Fibroblast of the aortic adventitia (primary cell): Measurements from ENCODE around the gene ENO2. TPM values are rescaled to one million over a fixed set of nuclear protein-coding genes. Genes with fewer than 3 reads are reported as not detected.
A peak's percentile ranks its signal among the peaks of the same experiment; 100 is the strongest.

ENCODE experiments used
- DNase-seq: peaks from one replicate; pipeline ENCODE4 v3.0.0-alpha.2; 2010; ENCODE audit warnings: low read depth
- H3K4me3 ChIP-seq: 2 replicates; pipeline ENCODE4 v1.5.1; 2011; ENCODE audit warnings: low read depth, mild to moderate bottlenecking, control low read depth, low read length, moderate library complexity
- total RNA-seq: library from RNA; depleted of rRNA; stranded (reverse); fragments of >200 nt; gene quantifications from 2 replicates; pipeline ENCODE4 v1.2.3, GENCODE V29; 2012; ENCODE audit warnings: low replicate concordance
- TF ChIP-seq, protein P1 (sequence below): IDR thresholded peaks from 2 replicates; pipeline ENCODE4 v1.5.1; 2011; ENCODE audit warnings: mild to moderate bottlenecking, low read length, control low read depth, inconsistent platforms; ENCODE audit not compliant: insufficient read depth

The ENO2 gene
- total RNA-seq, 1 donor = 12.7 TPM

DNA sequence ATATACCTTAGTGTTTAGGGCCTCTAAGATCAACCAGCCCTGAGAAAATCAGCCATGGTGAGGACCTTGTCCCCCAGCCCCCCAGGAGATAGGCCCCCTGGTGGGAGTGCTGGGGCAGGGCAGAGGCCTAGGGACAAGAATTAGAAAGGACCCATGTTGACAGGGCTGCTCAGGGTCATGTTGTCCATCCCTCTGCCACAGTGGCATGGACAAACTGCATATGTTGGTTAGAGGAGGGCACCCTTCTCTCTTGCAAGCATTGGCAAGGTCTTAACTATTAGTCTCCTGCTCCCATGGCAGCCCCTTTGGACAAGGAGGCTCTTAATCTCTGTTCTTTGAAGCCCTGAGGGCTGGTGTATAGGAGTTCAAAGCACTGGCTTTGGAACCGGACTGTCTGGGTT is 36.0 kb downstream of the ENO2 start:
- TF ChIP-seq, protein P1, sequence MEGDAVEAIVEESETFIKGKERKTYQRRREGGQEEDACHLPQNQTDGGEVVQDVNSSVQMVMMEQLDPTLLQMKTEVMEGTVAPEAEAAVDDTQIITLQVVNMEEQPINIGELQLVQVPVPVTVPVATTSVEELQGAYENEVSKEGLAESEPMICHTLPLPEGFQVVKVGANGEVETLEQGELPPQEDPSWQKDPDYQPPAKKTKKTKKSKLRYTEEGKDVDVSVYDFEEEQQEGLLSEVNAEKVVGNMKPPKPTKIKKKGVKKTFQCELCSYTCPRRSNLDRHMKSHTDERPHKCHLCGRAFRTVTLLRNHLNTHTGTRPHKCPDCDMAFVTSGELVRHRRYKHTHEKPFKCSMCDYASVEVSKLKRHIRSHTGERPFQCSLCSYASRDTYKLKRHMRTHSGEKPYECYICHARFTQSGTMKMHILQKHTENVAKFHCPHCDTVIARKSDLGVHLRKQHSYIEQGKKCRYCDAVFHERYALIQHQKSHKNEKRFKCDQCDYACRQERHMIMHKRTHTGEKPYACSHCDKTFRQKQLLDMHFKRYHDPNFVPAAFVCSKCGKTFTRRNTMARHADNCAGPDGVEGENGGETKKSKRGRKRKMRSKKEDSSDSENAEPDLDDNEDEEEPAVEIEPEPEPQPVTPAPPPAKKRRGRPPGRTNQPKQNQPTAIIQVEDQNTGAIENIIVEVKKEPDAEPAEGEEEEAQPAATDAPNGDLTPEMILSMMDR = peak; percentile 7
- no peak for DNase-seq
- no peak overlapping the region for H3K4me3 ChIP-seq

GRCh38 chr12:6950811-6951540 is 36.6 kb downstream of the ENO2 start, which contains the start of gene PTPN6:
TSS of gene PTPN6 (plus strand) at chr12:6951356. CDS start at chr12:6951513, 157 bp downstream.
- no peak for DNase-seq
- H3K4me3 ChIP-seq = no peak within 1 kb of the TSS
- TF ChIP-seq, protein P1 = no peak

DNA sequence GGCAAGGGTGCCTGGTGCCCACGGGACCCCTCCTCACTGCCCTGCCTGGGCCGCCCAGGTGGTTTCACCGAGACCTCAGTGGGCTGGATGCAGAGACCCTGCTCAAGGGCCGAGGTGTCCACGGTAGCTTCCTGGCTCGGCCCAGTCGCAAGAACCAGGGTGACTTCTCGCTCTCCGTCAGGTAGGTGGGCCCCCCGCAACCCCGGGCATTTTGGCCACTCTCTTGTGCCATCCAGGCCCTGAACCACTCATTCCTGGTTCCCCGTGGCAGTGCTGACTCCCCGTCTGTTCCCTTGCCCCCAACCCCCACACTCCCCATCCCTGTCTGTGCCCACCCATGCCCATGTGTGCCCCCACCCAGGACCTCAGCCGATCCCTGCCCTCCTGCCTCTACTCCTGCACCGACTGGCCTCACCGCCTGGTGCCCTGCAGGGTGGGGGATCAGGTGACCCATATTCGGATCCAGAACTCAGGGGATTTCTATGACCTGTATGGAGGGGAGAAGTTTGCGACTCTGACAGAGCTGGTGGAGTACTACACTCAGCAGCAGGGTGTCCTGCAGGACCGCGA is 37.3 kb downstream of the ENO2 start:
- no peak for DNase-seq
- no peak overlapping the region for H3K4me3 ChIP-seq
- TF ChIP-seq, protein P1 = no peak

GRCh38 chr12:6952121-6952862 is 37.9 kb downstream of the ENO2 start:
- TF ChIP-seq, protein P1 = no peak
- H3K4me3 ChIP-seq = no peak overlapping the region
- no peak for DNase-seq

- no peak overlapping the region for H3K4me3 ChIP-seq
- DNase-seq = no peak
- TF ChIP-seq, protein P1 = no peak
Measured at GRCh38 chr12:6952863-6953441, 38.6 kb downstream of the ENO2 start.

- H3K4me3 ChIP-seq = no peak overlapping the region
- DNase-seq = no peak
- TF ChIP-seq, protein P1 = no peak
Measured at GRCh38 chr12:6953442-6954315, 39.3 kb downstream of the ENO2 start.
